GM18508 (cell line): ENCODE measurements around the gene PXK.

Source experiments
- ATAC-seq: cut with Tn5 transposase; IDR thresholded peaks from one replicate; pipeline ENCODE4 v1.9.1; 2021; ENCODE audit warnings: moderate number of reproducible peaks; ENCODE audit not compliant: insufficient read depth, unreplicated experiment

The PXK gene

GRCh38 chr3:58377750-58378149, 45.1 kb downstream of the PXK start:
- no peak for ATAC-seq

GRCh38 chr3:58379351-58380073, 46.8 kb downstream of the PXK start:
- ATAC-seq = no peak

- ATAC-seq = no peak
Measured at GRCh38 chr3:58383476-58383875, 50.8 kb downstream of the PXK start.

- no peak for ATAC-seq
Measured at GRCh38 chr3:58383904-58384303, 51.2 kb downstream of the PXK start.

GRCh38 chr3:58384381-58385090, 51.8 kb downstream of the PXK start:
- ATAC-seq = no peak

GRCh38 chr3:58386626-58387365, 54.1 kb downstream of the PXK start:
- no peak for ATAC-seq

- no peak for ATAC-seq
Measured at GRCh38 chr3:58387650-58388546, 55.2 kb downstream of the PXK start.

- ATAC-seq = no peak
Measured at GRCh38 chr3:58388550-58389091, 55.9 kb downstream of the PXK start.

- no peak for ATAC-seq
Measured at GRCh38 chr3:58391156-58391865, 58.6 kb downstream of the PXK start.

- no peak for ATAC-seq
Measured at GRCh38 chr3:58392181-58392580, 59.5 kb downstream of the PXK start.

GRCh38 chr3:58394339-58394738, 61.6 kb downstream of the PXK start:
- no peak for ATAC-seq

GRCh38 chr3:58398669-58399333, 66.1 kb downstream of the PXK start:
- ATAC-seq = no peak

- no peak for ATAC-seq
Measured at GRCh38 chr3:58403513-58404109, 70.9 kb downstream of the PXK start.

- no peak for ATAC-seq
Measured at GRCh38 chr3:58404396-58404795, 71.7 kb downstream of the PXK start.

- ATAC-seq = no peak
Measured at GRCh38 chr3:58408906-58409305, 76.2 kb downstream of the PXK start.

- ATAC-seq = no peak
Measured at GRCh38 chr3:58409663-58410062, 77.0 kb downstream of the PXK start.

- ATAC-seq = no peak
Measured at GRCh38 chr3:58411036-58411435, 78.3 kb downstream of the PXK start.
